ENCODE data around the gene FANCD2.
"Not testable (repeated sequence)": the region's sequence is repeated elsewhere in the genome, so short reads cannot be mapped to it uniquely, and the experiment has no call there.

The FANCD2 gene

DNA sequence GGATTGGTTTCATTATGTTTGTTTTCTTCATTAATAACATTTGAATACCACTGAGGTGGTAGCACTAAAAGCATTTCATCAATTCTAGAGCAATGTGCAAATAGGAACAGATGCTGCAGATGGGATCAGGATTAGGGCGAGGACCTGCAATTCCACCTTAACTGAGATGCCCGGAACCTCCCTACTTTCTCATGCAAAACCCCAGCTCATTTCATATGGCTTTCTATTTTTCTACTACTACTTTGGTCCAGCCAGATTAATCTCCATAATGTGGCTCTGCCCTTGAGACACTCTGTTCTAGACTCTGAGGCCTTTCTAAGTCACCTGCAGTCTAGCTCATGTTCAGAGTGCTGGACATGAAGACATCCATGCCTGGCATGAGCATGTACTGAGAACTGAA lies 7.4 kb upstream of the FANCD2 start:
- not testable (repeated sequence) for H3K27me3 ChIP-seq (ENCODE audit: control insufficient read depth, insufficient read depth, low read length); H3K36me3 ChIP-seq (ENCODE audit: control insufficient read depth, insufficient read depth, low read length); H3K4me3 ChIP-seq (ENCODE audit: low read depth, low read length)

DNA sequence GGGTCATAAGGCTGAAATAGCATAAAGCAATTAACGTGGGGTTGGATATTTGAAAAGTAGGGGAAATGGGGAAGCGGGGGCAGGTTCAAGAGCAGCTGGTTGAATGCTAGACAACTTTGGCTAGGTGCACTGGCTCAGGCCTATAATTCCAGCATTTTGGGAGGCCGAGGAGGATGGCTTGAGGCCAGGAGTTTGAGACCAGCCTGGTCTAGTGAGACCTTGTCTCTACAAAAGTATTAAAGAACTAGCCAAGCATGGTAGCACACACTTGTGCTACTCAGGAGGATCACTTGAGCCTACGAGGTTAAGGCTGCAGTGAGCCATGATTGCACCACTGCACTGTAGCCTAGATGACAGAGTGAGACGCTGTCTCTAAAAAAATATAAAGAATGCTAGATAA lies 6.9 kb upstream of the FANCD2 start:
- Histone ChIP-seq H3K4me1 (ENCODE audit: control insufficient read depth, insufficient read depth, low read length) (no peaks in the 10 kb centered on the region), H3K4me3 (ENCODE audit: low read depth, low read length) (no peak overlapping the region), H3K27me3 (ENCODE audit: control insufficient read depth, insufficient read depth, low read length) (no peaks in the 10 kb centered on the region)

More for the DNA sequence above, 7.4 kb upstream of the FANCD2 start:
- not testable (repeated sequence) for H3K9me3 ChIP-seq (ENCODE audit: control insufficient read depth, insufficient read depth, low read length); H3K4me1 ChIP-seq (ENCODE audit: control insufficient read depth, insufficient read depth, low read length); H3K9ac ChIP-seq (ENCODE audit: low read depth, low read length)

GRCh38 chr3:10021856-10022775 lies 4.1 kb upstream of the FANCD2 start:
- Histone ChIP-seq H3K4me3 (ENCODE audit: low read depth, low read length) (no peak overlapping the region), H3K27me3 (ENCODE audit: control insufficient read depth, insufficient read depth, low read length) (no peaks in the 10 kb centered on the region), H3K9ac (ENCODE audit: low read depth, low read length) (no peak overlapping the region), H3K36me3 (ENCODE audit: control insufficient read depth, insufficient read depth, low read length) (peaks cover 3% of the 10 kb centered on the region), H3K4me1 (ENCODE audit: control insufficient read depth, insufficient read depth, low read length) (no peaks in the 10 kb centered on the region), H3K9me3 (ENCODE audit: control insufficient read depth, insufficient read depth, low read length) (no peaks in the 10 kb centered on the region)

More for the DNA sequence above, 6.9 kb upstream of the FANCD2 start:
- no peak overlapping the region for H3K9ac ChIP-seq (ENCODE audit: low read depth, low read length)
- H3K36me3 ChIP-seq (ENCODE audit: control insufficient read depth, insufficient read depth, low read length), result peaks cover 3% of the 10 kb centered on the region
- no peaks in the 10 kb centered on the region for H3K9me3 ChIP-seq (ENCODE audit: control insufficient read depth, insufficient read depth, low read length)

DNA sequence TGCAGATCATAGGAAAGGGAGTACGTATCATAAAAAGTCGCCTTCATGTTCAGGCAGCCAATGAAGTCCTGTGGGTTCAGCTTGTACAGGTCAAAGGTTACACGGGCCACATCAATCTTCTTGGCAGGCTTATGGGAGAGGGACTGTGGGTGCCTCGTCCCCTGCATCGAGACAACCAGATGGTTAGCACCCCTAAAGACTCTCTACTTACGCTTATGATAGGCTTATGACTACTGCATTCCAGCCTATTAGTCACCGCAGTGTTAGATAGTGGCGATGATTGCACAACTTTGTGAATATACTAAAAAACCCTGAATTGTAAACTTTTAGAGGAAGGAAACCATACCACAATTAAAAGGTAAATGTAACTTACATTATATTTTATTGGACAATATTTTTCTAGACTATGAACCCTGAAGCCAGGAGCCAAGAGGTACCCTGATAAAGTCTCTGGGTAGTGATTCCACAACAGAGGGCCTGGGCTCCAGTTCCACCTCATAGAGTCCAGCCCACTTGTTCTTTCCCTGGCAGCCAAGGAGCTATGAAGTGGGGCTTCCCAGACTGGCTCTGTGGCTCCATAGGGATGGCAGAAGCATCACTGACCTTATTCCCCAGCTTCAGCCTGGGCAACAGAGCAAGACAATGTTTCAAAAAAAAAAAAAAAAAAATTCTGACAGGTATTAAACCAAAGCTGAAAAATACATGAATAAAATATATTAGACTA lies 2.5 kb upstream of the FANCD2 start:
- no peaks in the 10 kb centered on the region for H3K9me3 ChIP-seq (ENCODE audit: control insufficient read depth, insufficient read depth, low read length)
- H3K4me1 ChIP-seq (ENCODE audit: control insufficient read depth, insufficient read depth, low read length), result no peaks in the 10 kb centered on the region
- no peak overlapping the region for H3K9ac ChIP-seq (ENCODE audit: low read depth, low read length)
- H3K36me3 ChIP-seq (ENCODE audit: control insufficient read depth, insufficient read depth, low read length), result peaks cover 3% of the 10 kb centered on the region
- H3K4me3 ChIP-seq (ENCODE audit: low read depth, low read length), result no peak overlapping the region
- H3K27me3 ChIP-seq (ENCODE audit: control insufficient read depth, insufficient read depth, low read length), result no peaks in the 10 kb centered on the region

GRCh38 chr3:10025205-10026083 lies 793 bp upstream of the FANCD2 start:
- Histone ChIP-seq H3K9ac (ENCODE audit: low read depth, low read length) (peak overlapping the region; percentile 71), H3K4me3 (ENCODE audit: low read depth, low read length) (peak overlapping the region; percentile 98), H3K36me3 (ENCODE audit: control insufficient read depth, insufficient read depth, low read length) (peaks cover 6% of the 10 kb centered on the region), H3K4me1 (ENCODE audit: control insufficient read depth, insufficient read depth, low read length) (no peaks in the 10 kb centered on the region), H3K9me3 (ENCODE audit: control insufficient read depth, insufficient read depth, low read length) (no peaks in the 10 kb centered on the region), H3K27me3 (ENCODE audit: control insufficient read depth, insufficient read depth, low read length) (no peaks in the 10 kb centered on the region)

- H3K36me3 ChIP-seq (ENCODE audit: control insufficient read depth, insufficient read depth, low read length), result peaks cover 23% of the 10 kb centered on the region
- no peak overlapping the region for H3K4me3 ChIP-seq (ENCODE audit: low read depth, low read length)
- no peaks in the 10 kb centered on the region for H3K27me3 ChIP-seq (ENCODE audit: control insufficient read depth, insufficient read depth, low read length)
- no peaks in the 10 kb centered on the region for H3K9me3 ChIP-seq (ENCODE audit: control insufficient read depth, insufficient read depth, low read length)
- H3K4me1 ChIP-seq (ENCODE audit: control insufficient read depth, insufficient read depth, low read length), result no peaks in the 10 kb centered on the region
- no peak overlapping the region for H3K9ac ChIP-seq (ENCODE audit: low read depth, low read length)
Observed at GRCh38 chr3:10041034-10041433, 14.8 kb downstream of the FANCD2 start.

GRCh38 chr3:10047876-10048275 lies 21.6 kb downstream of the FANCD2 start:
- no peak overlapping the region for H3K9ac ChIP-seq (ENCODE audit: low read depth, low read length)
- H3K4me3 ChIP-seq (ENCODE audit: low read depth, low read length), result no peak overlapping the region
- H3K4me1 ChIP-seq (ENCODE audit: control insufficient read depth, insufficient read depth, low read length), result no peaks in the 10 kb centered on the region
- H3K36me3 ChIP-seq (ENCODE audit: control insufficient read depth, insufficient read depth, low read length), result peaks cover 2% of the 10 kb centered on the region
- no peaks in the 10 kb centered on the region for H3K9me3 ChIP-seq (ENCODE audit: control insufficient read depth, insufficient read depth, low read length)
- H3K27me3 ChIP-seq (ENCODE audit: control insufficient read depth, insufficient read depth, low read length), result no peaks in the 10 kb centered on the region

DNA sequence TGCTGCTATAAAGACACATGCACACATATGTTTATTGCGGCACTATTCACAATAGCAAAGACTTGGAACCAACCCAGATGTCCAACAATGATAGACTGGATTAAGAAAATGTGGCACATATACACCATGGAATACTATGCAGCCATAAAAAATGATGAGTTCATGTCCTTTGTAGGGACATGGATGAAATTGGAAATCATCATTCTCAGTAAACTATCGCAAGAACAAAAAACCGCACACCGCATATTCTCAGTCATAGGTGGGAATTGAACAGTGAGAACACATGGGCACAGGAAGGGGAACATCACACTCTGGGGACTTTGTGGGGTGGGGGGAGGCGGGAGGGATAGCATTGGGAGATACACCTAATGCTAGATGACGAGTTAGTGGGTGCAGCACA lies 26.8 kb downstream of the FANCD2 start:
- H3K27me3 ChIP-seq (ENCODE audit: control insufficient read depth, insufficient read depth, low read length); H3K4me1 ChIP-seq (ENCODE audit: control insufficient read depth, insufficient read depth, low read length); H3K9ac ChIP-seq (ENCODE audit: low read depth, low read length); H3K36me3 ChIP-seq (ENCODE audit: control insufficient read depth, insufficient read depth, low read length); H3K9me3 ChIP-seq (ENCODE audit: control insufficient read depth, insufficient read depth, low read length); H3K4me3 ChIP-seq (ENCODE audit: low read depth, low read length): not testable (repeated sequence)

DNA sequence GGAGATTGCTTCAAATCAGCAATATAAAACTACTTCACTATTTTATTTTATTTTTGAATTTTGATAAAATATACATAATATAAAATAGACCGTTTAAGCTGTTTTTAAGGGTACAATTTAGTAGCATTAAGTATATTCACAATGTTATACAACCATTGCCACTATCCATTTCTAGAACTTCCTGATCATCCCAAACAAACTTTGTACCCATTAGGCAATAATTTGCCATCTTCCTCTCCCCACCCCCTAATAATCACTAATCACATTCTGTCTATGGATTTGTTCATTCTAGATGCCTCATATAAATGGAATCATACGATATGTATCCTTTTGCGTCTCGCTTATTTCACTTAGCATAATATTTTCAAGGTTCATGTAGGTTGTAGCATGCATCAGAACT lies 28.9 kb downstream of the FANCD2 start:
- Histone ChIP-seq H3K27me3 (ENCODE audit: control insufficient read depth, insufficient read depth, low read length) (no peaks in the 10 kb centered on the region), H3K4me1 (ENCODE audit: control insufficient read depth, insufficient read depth, low read length) (no peaks in the 10 kb centered on the region), H3K9me3 (ENCODE audit: control insufficient read depth, insufficient read depth, low read length) (no peaks in the 10 kb centered on the region), H3K36me3 (ENCODE audit: control insufficient read depth, insufficient read depth, low read length) (peaks cover 5% of the 10 kb centered on the region), H3K4me3 (ENCODE audit: low read depth, low read length) (no peak overlapping the region), H3K9ac (ENCODE audit: low read depth, low read length) (no peak overlapping the region)

DNA sequence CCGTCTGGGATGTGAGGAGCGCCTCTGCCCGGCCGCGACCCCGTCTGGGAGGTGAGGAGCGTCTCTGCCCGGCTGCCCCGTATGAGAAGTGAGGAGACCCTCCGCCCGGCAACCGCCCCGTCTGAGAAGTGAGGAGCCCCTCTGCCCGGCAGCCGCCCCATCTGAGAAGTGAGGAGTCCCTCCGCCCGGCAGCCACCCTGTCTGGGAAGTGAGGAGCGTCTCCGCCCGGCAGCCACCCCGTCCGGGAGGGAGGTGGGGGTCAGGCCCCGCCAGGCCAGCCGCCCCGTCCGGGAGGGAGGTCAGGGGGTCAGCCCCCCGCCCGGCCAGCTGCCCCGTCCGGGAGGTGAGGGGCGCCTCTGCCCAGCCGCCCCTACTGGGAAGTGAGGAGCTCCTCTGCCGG lies 43.8 kb downstream of the FANCD2 start:
- H3K36me3 ChIP-seq (ENCODE audit: control insufficient read depth, insufficient read depth, low read length), result peaks cover 13% of the 10 kb centered on the region
- not testable (repeated sequence) for H3K27me3 ChIP-seq (ENCODE audit: control insufficient read depth, insufficient read depth, low read length); H3K9me3 ChIP-seq (ENCODE audit: control insufficient read depth, insufficient read depth, low read length); H3K4me1 ChIP-seq (ENCODE audit: control insufficient read depth, insufficient read depth, low read length); H3K4me3 ChIP-seq (ENCODE audit: low read depth, low read length); H3K9ac ChIP-seq (ENCODE audit: low read depth, low read length)

- no peaks in the 10 kb centered on the region for H3K9me3 ChIP-seq (ENCODE audit: control insufficient read depth, insufficient read depth, low read length)
- H3K27me3 ChIP-seq (ENCODE audit: control insufficient read depth, insufficient read depth, low read length), result no peaks in the 10 kb centered on the region
- H3K9ac ChIP-seq (ENCODE audit: low read depth, low read length), result no peak overlapping the region
- no peak overlapping the region for H3K4me3 ChIP-seq (ENCODE audit: low read depth, low read length)
- no peaks in the 10 kb centered on the region for H3K4me1 ChIP-seq (ENCODE audit: control insufficient read depth, insufficient read depth, low read length)
- peaks cover 23% of the 10 kb centered on the region for H3K36me3 ChIP-seq (ENCODE audit: control insufficient read depth, insufficient read depth, low read length)
Observed at GRCh38 chr3:10074666-10075065, 48.4 kb downstream of the FANCD2 start.
